ENCODE results near the gene DST.

DST gene

GRCh38 chr6:56642366-56643261 is at the start of gene DST:
Gene DST (minus strand): TSS chr6:56642889.
- Histone ChIP-seq H3K27me3 (ENCODE audit: control insufficient read depth, insufficient read depth, low read length) (no peaks in the 10 kb centered on the region), H3K9me3 (ENCODE audit: control insufficient read depth, insufficient read depth, low read length) (no peaks in the 10 kb centered on the region), H3K36me3 (ENCODE audit: control insufficient read depth, insufficient read depth, low read length) (no peaks in the 10 kb centered on the region), H3K9ac (ENCODE audit: low read depth, low read length) (no peak within 1 kb of the TSS), H3K4me3 (ENCODE audit: low read depth, low read length) (no peak within 1 kb of the TSS), H3K4me1 (ENCODE audit: control insufficient read depth, insufficient read depth, low read length) (no peaks in the 10 kb centered on the region)

- H3K4me1 ChIP-seq (ENCODE audit: control insufficient read depth, insufficient read depth, low read length), result no peaks in the 10 kb centered on the region
Measured at GRCh38 chr6:56691814-56692213, 49.1 kb upstream of the DST start.

GRCh38 chr6:56691286-56691595 is 48.6 kb upstream of the DST start:
- H3K36me3 ChIP-seq (ENCODE audit: control insufficient read depth, insufficient read depth, low read length), result no peaks in the 10 kb centered on the region
- H3K9ac ChIP-seq (ENCODE audit: low read depth, low read length), result no peak overlapping the region
- no peak overlapping the region for H3K4me3 ChIP-seq (ENCODE audit: low read depth, low read length)
- no peaks in the 10 kb centered on the region for H3K27me3 ChIP-seq (ENCODE audit: control insufficient read depth, insufficient read depth, low read length)
- no peaks in the 10 kb centered on the region for H3K9me3 ChIP-seq (ENCODE audit: control insufficient read depth, insufficient read depth, low read length)
- H3K4me1 ChIP-seq (ENCODE audit: control insufficient read depth, insufficient read depth, low read length), result no peaks in the 10 kb centered on the region

More at GRCh38 chr6:56691814-56692213, 49.1 kb upstream of the DST start:
- Histone ChIP-seq H3K27me3 (ENCODE audit: control insufficient read depth, insufficient read depth, low read length) (no peaks in the 10 kb centered on the region), H3K4me3 (ENCODE audit: low read depth, low read length) (no peak overlapping the region), H3K9me3 (ENCODE audit: control insufficient read depth, insufficient read depth, low read length) (no peaks in the 10 kb centered on the region), H3K36me3 (ENCODE audit: control insufficient read depth, insufficient read depth, low read length) (no peaks in the 10 kb centered on the region), H3K9ac (ENCODE audit: low read depth, low read length) (no peak overlapping the region)

GRCh38 chr6:56690519-56691285 is 48.0 kb upstream of the DST start:
- Histone ChIP-seq H3K9ac (ENCODE audit: low read depth, low read length) (no peak overlapping the region), H3K36me3 (ENCODE audit: control insufficient read depth, insufficient read depth, low read length) (no peaks in the 10 kb centered on the region), H3K4me3 (ENCODE audit: low read depth, low read length) (no peak overlapping the region), H3K27me3 (ENCODE audit: control insufficient read depth, insufficient read depth, low read length) (no peaks in the 10 kb centered on the region), H3K9me3 (ENCODE audit: control insufficient read depth, insufficient read depth, low read length) (no peaks in the 10 kb centered on the region), H3K4me1 (ENCODE audit: control insufficient read depth, insufficient read depth, low read length) (no peaks in the 10 kb centered on the region)

- no peaks in the 10 kb centered on the region for H3K4me1 ChIP-seq (ENCODE audit: control insufficient read depth, insufficient read depth, low read length)
- no peak overlapping the region for H3K4me3 ChIP-seq (ENCODE audit: low read depth, low read length)
- no peaks in the 10 kb centered on the region for H3K9me3 ChIP-seq (ENCODE audit: control insufficient read depth, insufficient read depth, low read length)
- no peaks in the 10 kb centered on the region for H3K36me3 ChIP-seq (ENCODE audit: control insufficient read depth, insufficient read depth, low read length)
- H3K27me3 ChIP-seq (ENCODE audit: control insufficient read depth, insufficient read depth, low read length), result no peaks in the 10 kb centered on the region
- no peak overlapping the region for H3K9ac ChIP-seq (ENCODE audit: low read depth, low read length)
Measured at GRCh38 chr6:56689663-56690062, 47.0 kb upstream of the DST start.

GRCh38 chr6:56689114-56689513 is 46.4 kb upstream of the DST start:
- Histone ChIP-seq H3K9ac (ENCODE audit: low read depth, low read length) (no peak overlapping the region), H3K4me1 (ENCODE audit: control insufficient read depth, insufficient read depth, low read length) (no peaks in the 10 kb centered on the region), H3K27me3 (ENCODE audit: control insufficient read depth, insufficient read depth, low read length) (no peaks in the 10 kb centered on the region), H3K36me3 (ENCODE audit: control insufficient read depth, insufficient read depth, low read length) (no peaks in the 10 kb centered on the region), H3K9me3 (ENCODE audit: control insufficient read depth, insufficient read depth, low read length) (no peaks in the 10 kb centered on the region), H3K4me3 (ENCODE audit: low read depth, low read length) (no peak overlapping the region)

- Histone ChIP-seq H3K36me3 (ENCODE audit: control insufficient read depth, insufficient read depth, low read length) (no peaks in the 10 kb centered on the region), H3K4me3 (ENCODE audit: low read depth, low read length) (no peak overlapping the region), H3K4me1 (ENCODE audit: control insufficient read depth, insufficient read depth, low read length) (no peaks in the 10 kb centered on the region), H3K27me3 (ENCODE audit: control insufficient read depth, insufficient read depth, low read length) (no peaks in the 10 kb centered on the region), H3K9me3 (ENCODE audit: control insufficient read depth, insufficient read depth, low read length) (no peaks in the 10 kb centered on the region), H3K9ac (ENCODE audit: low read depth, low read length) (no peak overlapping the region)
Measured at GRCh38 chr6:56688521-56688920, 45.8 kb upstream of the DST start.

GRCh38 chr6:56687551-56687950 is 44.9 kb upstream of the DST start:
- Histone ChIP-seq H3K4me1 (ENCODE audit: control insufficient read depth, insufficient read depth, low read length) (no peaks in the 10 kb centered on the region), H3K36me3 (ENCODE audit: control insufficient read depth, insufficient read depth, low read length) (no peaks in the 10 kb centered on the region), H3K9me3 (ENCODE audit: control insufficient read depth, insufficient read depth, low read length) (no peaks in the 10 kb centered on the region), H3K9ac (ENCODE audit: low read depth, low read length) (no peak overlapping the region), H3K4me3 (ENCODE audit: low read depth, low read length) (no peak overlapping the region), H3K27me3 (ENCODE audit: control insufficient read depth, insufficient read depth, low read length) (no peaks in the 10 kb centered on the region)

GRCh38 chr6:56686429-56686828 is 43.7 kb upstream of the DST start:
- no peak overlapping the region for H3K9ac ChIP-seq (ENCODE audit: low read depth, low read length)
- H3K27me3 ChIP-seq (ENCODE audit: control insufficient read depth, insufficient read depth, low read length), result no peaks in the 10 kb centered on the region
- no peak overlapping the region for H3K4me3 ChIP-seq (ENCODE audit: low read depth, low read length)
- H3K4me1 ChIP-seq (ENCODE audit: control insufficient read depth, insufficient read depth, low read length), result no peaks in the 10 kb centered on the region
- H3K36me3 ChIP-seq (ENCODE audit: control insufficient read depth, insufficient read depth, low read length), result no peaks in the 10 kb centered on the region
- H3K9me3 ChIP-seq (ENCODE audit: control insufficient read depth, insufficient read depth, low read length), result no peaks in the 10 kb centered on the region

GRCh38 chr6:56685994-56686393 is 43.3 kb upstream of the DST start:
- Histone ChIP-seq H3K9ac (ENCODE audit: low read depth, low read length) (no peak overlapping the region), H3K27me3 (ENCODE audit: control insufficient read depth, insufficient read depth, low read length) (no peaks in the 10 kb centered on the region), H3K36me3 (ENCODE audit: control insufficient read depth, insufficient read depth, low read length) (no peaks in the 10 kb centered on the region), H3K4me3 (ENCODE audit: low read depth, low read length) (no peak overlapping the region), H3K9me3 (ENCODE audit: control insufficient read depth, insufficient read depth, low read length) (no peaks in the 10 kb centered on the region), H3K4me1 (ENCODE audit: control insufficient read depth, insufficient read depth, low read length) (no peaks in the 10 kb centered on the region)

GRCh38 chr6:56685102-56685733 is 42.5 kb upstream of the DST start:
- no peak overlapping the region for H3K4me3 ChIP-seq (ENCODE audit: low read depth, low read length)
- no peaks in the 10 kb centered on the region for H3K9me3 ChIP-seq (ENCODE audit: control insufficient read depth, insufficient read depth, low read length)
- H3K27me3 ChIP-seq (ENCODE audit: control insufficient read depth, insufficient read depth, low read length), result no peaks in the 10 kb centered on the region
- H3K4me1 ChIP-seq (ENCODE audit: control insufficient read depth, insufficient read depth, low read length), result no peaks in the 10 kb centered on the region
- no peak overlapping the region for H3K9ac ChIP-seq (ENCODE audit: low read depth, low read length)
- no peaks in the 10 kb centered on the region for H3K36me3 ChIP-seq (ENCODE audit: control insufficient read depth, insufficient read depth, low read length)
